ENCODE measurements around the gene ETS1. TPM values are rescaled to one million over a fixed set of nuclear protein-coding genes. Genes with fewer than 3 reads are reported as not detected.

The ETS1 gene
- total and polyA plus RNA-seq, 2 experiments from 2014 or later: 25.6 to 52.6 TPM

GRCh38 chr11:128512474-128512996 lies 74.8 kb downstream of the ETS1 start (continued):
- TF ChIP-seq ZNF462 (CRISPR knock-in tag; IDR thresholded peaks at IDR 0.05): no peak
- no peak for TF ChIP-seq ETS1 (IDR thresholded peaks at IDR 0.05)
- no peak for TF ChIP-seq NANOG (IDR thresholded peaks at IDR 0.05; ENCODE audit: borderline replicate concordance)
- TF ChIP-seq ZNF114 (CRISPR knock-in tag; IDR thresholded peaks at IDR 0.05): no peak
- no peak for TF ChIP-seq ZNF331 (CRISPR knock-in tag; IDR thresholded peaks at IDR 0.05; ENCODE audit: low read depth)

GRCh38 chr11:128511712-128512111 lies 75.6 kb downstream of the ETS1 start:
- no peak overlapping the region for H3K4me3 Mint-ChIP-seq
- H3K4me1 ChIP-seq (ENCODE audit: insufficient read depth): peaks cover 34% of the 10 kb centered on the region
- H3K27ac Mint-ChIP-seq: no peak overlapping the region
- H3K27ac ChIP-seq (ENCODE audit: low read depth): no peak overlapping the region
- no peaks in the 10 kb centered on the region for H3K27me3 ChIP-seq (ENCODE audit: insufficient read depth)
- H3K4me2 ChIP-seq: no peak overlapping the region
- no peaks in the 10 kb centered on the region for H3K36me3 Mint-ChIP-seq (ENCODE audit: low read depth)
- H3K36me3 ChIP-seq (ENCODE audit: insufficient read depth): no peaks in the 10 kb centered on the region
- no peaks in the 10 kb centered on the region for H3K9me2 ChIP-seq (ENCODE audit: insufficient read depth)
- H2AFZ ChIP-seq: no peak overlapping the region
- H3K4me1 Mint-ChIP-seq: peaks cover 26% of the 10 kb centered on the region
- no peaks in the 10 kb centered on the region for H3K9me3 Mint-ChIP-seq
- no peaks in the 10 kb centered on the region for H3F3A ChIP-seq (replicated peaks; ENCODE audit: low read depth)
- no peaks in the 10 kb centered on the region for H3K27me3 Mint-ChIP-seq (ENCODE audit: insufficient read depth, low read depth, poor library complexity)
- H4K20me1 ChIP-seq (replicated peaks; ENCODE audit: insufficient read depth): peaks cover 3% of the 10 kb centered on the region
- DNase-seq (ENCODE audit: low spot score) (no peak), ATAC-seq (no peak)
- H3K79me2 ChIP-seq (replicated peaks; ENCODE audit: insufficient read depth): peaks cover 77% of the 10 kb centered on the region
- no peak overlapping the region for H3K4me3 ChIP-seq
- TF ChIP-seq ZNF462 (CRISPR knock-in tag; IDR thresholded peaks at IDR 0.05) (no peak), ETS1 (IDR thresholded peaks at IDR 0.05) (no peak), JUNB (IDR thresholded peaks at IDR 0.05; ENCODE audit: unreplicated experiment) (no peak)
